Measurements from ENCODE around the gene TXNRD1. TPM values are rescaled to one million over a fixed set of nuclear protein-coding genes. Genes with fewer than 3 reads are reported as not detected.

TXNRD1 gene
- total RNA-seq, 1 donor from 2014 or later: 98.8 TPM

DNA sequence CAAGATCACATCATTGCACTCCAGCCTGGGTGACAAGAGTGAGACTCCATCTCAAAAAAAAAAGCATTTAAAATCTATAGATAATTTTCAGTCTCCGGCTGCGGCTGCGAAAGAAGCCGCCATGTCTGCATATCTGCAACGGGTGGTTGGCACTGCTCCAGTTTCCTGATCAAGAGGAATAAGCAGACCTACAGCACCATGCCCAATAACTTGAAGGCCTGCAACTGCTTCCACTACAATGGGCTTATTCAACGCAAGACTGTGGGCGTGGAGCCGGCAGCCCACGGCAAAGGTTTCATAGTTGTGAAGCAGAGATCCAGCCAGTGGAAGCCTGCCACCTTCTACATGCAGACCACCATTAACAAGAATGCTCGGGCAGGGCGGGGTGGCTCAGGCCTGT is 57.4 kb downstream of the TXNRD1 start:
- intact Hi-C loops (cut with DNase I): no loop called here
- DNase-seq (ENCODE audit: low spot score) (peak; percentile 62), ATAC-seq (no peak)

- intact Hi-C loops (cut with DNase I): no loop called here
- no peak for ATAC-seq
- no peak for DNase-seq (ENCODE audit: low spot score)
These were observed 57.9 kb downstream of the TXNRD1 start for GRCh38 chr12:104273503-104273902.

- no peak for DNase-seq (ENCODE audit: low spot score)
- intact Hi-C loops (cut with DNase I): no loop called here
- ATAC-seq: no peak
These were observed 59.2 kb downstream of the TXNRD1 start for GRCh38 chr12:104274811-104275210.

- intact Hi-C loops (cut with DNase I): no loop called here
- DNase-seq (ENCODE audit: low spot score): no peak
- no peak for ATAC-seq
These were observed 60.1 kb downstream of the TXNRD1 start for GRCh38 chr12:104275689-104276088.

DNA sequence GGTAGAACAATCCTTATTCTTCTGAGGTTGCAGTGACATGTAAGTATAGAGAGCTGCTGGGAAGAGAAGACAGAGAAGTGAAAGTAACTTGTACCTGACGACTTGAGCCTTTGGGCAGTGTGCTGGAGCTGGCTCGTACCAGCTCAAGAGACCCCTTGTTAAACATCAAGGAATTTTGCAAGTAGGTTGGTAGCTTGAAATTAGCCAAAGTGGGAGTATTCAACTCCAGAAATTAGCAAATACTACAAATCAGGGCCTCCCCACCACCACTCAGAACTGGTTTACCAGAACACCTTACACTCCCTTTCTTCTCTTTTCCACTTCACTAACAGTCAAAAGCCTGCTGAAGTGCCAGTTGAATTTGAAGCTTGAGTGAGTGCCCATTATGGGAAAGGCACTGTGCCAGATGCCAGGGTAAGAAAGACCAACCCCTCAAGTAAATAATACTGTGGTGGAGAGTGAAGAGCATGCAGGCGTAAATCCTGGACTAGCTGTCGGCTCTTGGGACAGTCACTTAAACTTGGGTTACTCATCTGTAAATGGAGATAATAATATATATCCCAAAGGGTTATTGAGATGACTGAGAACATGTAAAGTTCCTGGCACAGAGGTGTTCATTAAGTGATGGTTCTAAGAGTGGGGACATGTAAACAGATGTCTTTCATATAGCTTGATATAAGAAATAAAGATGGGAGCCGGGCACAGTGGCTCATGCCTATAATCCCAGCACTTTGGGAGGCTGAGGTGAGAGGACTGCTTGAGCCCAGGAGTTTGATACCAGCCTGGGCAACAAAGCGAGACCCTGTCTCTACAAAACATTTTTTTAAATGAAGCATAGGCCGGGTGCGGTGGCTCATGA is 60.9 kb downstream of the TXNRD1 start:
- intact Hi-C loops (cut with DNase I): no loop called here
- ATAC-seq: no peak
- no peak for DNase-seq (ENCODE audit: low spot score)

- intact Hi-C loops (cut with DNase I): no loop called here
- ATAC-seq (no peak), DNase-seq (ENCODE audit: low spot score) (no peak)
These were observed 63.6 kb downstream of the TXNRD1 start for GRCh38 chr12:104279164-104279563.

- DNase-seq (ENCODE audit: low spot score) (no peak), ATAC-seq (no peak)
- intact Hi-C loops (cut with DNase I): no loop called here
These were observed 64.5 kb downstream of the TXNRD1 start for GRCh38 chr12:104280111-104280510.

DNA sequence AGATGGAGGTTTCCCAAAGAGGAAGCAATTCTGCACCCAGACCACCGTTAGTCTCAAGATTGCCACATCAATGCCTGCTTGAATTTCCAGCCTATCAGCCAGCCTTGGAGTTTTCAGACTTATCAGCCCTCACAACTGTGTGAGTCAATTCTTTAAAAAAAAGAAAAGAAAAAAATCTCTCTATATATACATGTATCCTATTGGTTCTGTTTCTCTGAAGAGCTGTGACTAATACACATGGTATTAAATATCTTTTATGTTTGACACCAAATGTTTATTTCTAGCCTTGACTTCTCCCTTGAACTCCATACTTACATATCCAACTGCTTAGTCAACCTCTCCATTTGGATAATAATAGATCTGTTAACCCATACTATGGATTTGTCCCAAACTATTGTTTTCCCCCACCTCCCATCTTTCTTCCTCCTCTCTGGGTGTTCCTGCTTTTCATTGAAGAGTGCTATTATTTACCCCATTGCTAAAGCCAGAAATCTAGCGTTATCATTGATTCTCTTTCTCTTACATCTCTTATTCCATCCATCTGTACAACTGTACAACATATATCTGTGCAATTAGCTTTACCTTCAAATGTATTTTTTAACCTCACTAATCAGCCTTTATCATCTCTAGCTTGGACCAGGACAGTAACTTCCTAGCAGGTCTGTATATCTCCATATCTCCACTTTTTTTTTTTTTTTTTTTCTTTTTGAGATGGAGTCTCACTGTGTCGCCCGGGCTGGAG is 65.3 kb downstream of the TXNRD1 start:
- intact Hi-C loops (cut with DNase I): no loop called here
- no peak for ATAC-seq

GRCh38 chr12:104281636-104282035 is 66.1 kb downstream of the TXNRD1 start:
- ATAC-seq: no peak
- DNase-seq (ENCODE audit: low spot score): no peak
- intact Hi-C loops (cut with DNase I): no loop called here

More for the DNA sequence above, 65.3 kb downstream of the TXNRD1 start:
- no peak for DNase-seq (ENCODE audit: low spot score)

DNA sequence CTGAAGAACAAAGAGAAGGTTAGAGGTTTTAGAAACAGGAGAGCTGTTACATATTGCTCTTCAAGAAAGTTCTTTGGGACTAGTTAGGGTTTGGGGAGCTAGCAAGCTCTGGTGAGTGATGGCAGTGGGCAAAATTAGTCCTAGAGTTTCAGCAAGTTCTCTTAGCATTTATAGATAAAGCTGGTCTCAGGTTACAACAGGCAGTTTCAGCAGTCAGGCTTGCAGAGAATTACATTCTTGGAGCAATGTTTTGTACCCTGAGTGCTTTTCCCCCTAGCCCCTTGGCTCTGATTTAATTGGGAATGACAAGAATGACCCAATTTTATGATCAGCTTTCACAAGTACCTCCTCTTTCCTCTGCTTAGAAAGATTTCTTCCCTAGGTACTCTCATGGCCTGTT is 66.5 kb downstream of the TXNRD1 start:
- intact Hi-C loops (cut with DNase I): no loop called here
- DNase-seq (ENCODE audit: low spot score): no peak
- ATAC-seq: no peak

- no peak for ATAC-seq
- intact Hi-C loops (cut with DNase I): no loop called here
- no peak for DNase-seq (ENCODE audit: low spot score)
These were observed 70.3 kb downstream of the TXNRD1 start for GRCh38 chr12:104285740-104286515.

DNA sequence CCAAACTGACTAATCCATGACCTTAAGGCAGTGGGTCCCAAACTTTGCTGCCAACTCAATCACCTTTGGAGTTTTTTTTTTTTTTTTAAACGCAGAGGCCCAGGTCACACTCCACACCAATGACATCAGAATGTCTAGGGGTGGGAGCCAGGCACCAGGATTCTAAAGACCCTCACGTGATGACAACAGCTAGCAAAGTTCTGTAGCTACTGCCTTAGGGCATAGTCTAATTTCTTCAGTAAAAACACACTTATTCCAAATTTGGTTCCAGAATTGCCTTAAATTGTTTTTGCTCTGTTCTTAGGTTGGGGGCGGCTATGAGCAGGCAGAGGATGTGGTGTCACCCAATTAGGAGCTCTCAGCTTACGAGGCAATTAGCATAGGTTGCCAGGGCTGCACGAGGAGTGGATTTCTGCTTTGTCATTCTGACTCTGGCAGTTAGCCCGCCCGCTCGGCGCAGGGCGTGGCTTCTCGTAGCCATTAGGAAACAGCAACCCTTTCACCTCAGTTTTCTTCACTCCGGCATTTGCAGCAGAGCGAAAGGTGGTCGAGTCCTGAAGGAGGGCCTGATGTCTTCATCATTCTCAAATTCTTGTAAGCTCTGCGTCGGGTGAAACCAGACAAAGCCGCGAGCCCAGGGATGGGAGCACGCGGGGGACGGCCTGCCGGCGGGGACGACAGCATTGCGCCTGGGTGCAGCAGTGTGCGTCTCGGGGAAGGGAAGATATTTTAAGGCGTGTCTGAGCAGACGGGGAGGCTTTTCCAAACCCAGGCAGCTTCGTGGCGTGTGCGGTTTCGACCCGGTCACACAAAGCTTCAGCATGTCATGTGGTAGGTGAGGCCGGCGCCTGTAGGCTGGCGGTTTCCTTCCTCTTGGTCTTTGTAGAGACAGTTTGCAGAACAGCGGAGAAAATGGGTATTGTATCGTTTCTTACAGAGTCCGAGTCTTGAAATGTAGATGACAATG is 71.2 kb downstream of the TXNRD1 start:
- ATAC-seq: peak; percentile 96
- DNase-seq (ENCODE audit: low spot score): peak; percentile 93
- intact Hi-C loops (cut with DNase I): no loop called here

- DNase-seq (ENCODE audit: low spot score) (peak; percentile 84), ATAC-seq (peak; percentile 84)
- intact Hi-C loops (cut with DNase I): no loop called here
These were observed 73.2 kb downstream of the TXNRD1 start for GRCh38 chr12:104288635-104289274.

- intact Hi-C loops (cut with DNase I): no loop called here
These were observed 74.7 kb downstream of the TXNRD1 start for GRCh38 chr12:104290320-104290719.

DNA sequence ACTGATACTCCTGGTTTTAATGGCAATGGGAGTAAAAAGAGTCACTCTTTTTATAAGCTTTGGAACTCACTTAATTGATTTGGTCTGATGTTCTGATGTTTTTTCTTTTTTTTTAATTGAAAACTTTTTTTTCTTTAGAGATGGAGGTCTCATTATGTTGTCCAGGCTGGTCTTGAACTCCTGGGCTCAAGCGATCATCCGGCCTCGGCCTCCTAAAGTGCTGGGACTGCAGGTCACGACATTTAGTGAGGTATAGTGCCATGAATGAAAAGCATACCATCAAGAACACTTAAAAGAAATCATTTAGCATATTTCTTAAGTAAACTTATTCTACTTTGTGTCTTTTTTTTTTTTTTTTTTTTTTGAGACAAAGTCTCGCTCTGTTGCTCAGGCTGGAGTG is 75.3 kb downstream of the TXNRD1 start:
- ATAC-seq (no peak), DNase-seq (ENCODE audit: low spot score) (no peak)
- intact Hi-C loops (cut with DNase I): no loop called here

More at GRCh38 chr12:104290320-104290719, 74.7 kb downstream of the TXNRD1 start:
- no peak for ATAC-seq
- DNase-seq (ENCODE audit: low spot score): no peak

- intact Hi-C loops (cut with DNase I): no loop called here
- ATAC-seq: no peak
- no peak for DNase-seq (ENCODE audit: low spot score)
These were observed 76.4 kb downstream of the TXNRD1 start for GRCh38 chr12:104291867-104292524.

Measured in sciatic nerve (tissue), 2 donors.